ENCODE results near the gene OTULINL.

DNA sequence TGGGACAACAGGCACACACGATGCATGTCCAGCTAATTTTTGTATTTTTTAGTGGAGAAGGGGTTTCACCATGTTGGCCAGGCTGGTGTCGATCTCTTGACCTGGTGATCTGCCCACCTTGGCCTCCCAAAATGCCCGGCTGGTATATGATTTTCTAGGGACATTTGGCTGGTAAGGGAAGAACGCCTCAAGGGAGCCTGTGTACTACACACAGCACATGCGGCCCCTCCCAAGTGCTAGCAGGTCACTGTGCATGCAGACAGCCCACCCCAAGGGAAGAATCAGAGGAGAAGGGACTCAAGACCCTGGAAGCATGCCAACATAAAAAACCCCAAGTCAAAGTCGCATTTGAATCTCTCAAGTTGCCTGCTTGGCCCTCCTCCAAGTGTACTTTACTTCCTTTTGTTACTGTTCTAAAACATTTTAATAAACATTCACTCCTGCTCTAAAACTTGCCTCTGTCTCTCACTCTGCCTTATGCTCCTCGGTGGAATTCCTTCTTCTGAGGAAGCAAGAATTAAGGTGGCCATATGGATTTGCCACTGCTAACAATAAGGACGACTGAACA is 24.3 kb upstream of the OTULINL start:
- TF ChIP-seq, protein P1, sequence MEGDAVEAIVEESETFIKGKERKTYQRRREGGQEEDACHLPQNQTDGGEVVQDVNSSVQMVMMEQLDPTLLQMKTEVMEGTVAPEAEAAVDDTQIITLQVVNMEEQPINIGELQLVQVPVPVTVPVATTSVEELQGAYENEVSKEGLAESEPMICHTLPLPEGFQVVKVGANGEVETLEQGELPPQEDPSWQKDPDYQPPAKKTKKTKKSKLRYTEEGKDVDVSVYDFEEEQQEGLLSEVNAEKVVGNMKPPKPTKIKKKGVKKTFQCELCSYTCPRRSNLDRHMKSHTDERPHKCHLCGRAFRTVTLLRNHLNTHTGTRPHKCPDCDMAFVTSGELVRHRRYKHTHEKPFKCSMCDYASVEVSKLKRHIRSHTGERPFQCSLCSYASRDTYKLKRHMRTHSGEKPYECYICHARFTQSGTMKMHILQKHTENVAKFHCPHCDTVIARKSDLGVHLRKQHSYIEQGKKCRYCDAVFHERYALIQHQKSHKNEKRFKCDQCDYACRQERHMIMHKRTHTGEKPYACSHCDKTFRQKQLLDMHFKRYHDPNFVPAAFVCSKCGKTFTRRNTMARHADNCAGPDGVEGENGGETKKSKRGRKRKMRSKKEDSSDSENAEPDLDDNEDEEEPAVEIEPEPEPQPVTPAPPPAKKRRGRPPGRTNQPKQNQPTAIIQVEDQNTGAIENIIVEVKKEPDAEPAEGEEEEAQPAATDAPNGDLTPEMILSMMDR (conservative IDR thresholded peaks at IDR 0.05; ENCODE audit: low read depth, low read length), result no peak
- no peak for TF ChIP-seq EZH2 (IDR thresholded peaks at IDR 0.05; ENCODE audit: low read length, unreplicated experiment)
